Measurements from ENCODE around the gene TRPM5. TPM values are rescaled to one million over a fixed set of nuclear protein-coding genes. Genes with fewer than 3 reads are reported as not detected.

TRPM5 gene
- total and polyA plus RNA-seq, 9 of the 15 experiments (the other 6 are each of a cell fraction or from before 2014, with no cell fraction given), result not detected

GRCh38 chr11:2473361-2474058 lies 29.2 kb upstream of the TRPM5 start:
- no peak overlapping the region for H3K9ac ChIP-seq (ENCODE audit: insufficient read depth in 1 of 2, low read depth in 2 of 2, low read length in 2 of 2)
- no peaks in the 10 kb centered on the region for H3K9me1 ChIP-seq (ENCODE audit: control insufficient read depth, insufficient read depth, low read length)
- POLR2A ChIA-PET, result no interaction called here
- H3K27me3 ChIP-seq (ENCODE audit: control insufficient read depth in 2 of 2, insufficient read depth in 2 of 2, low read length in 2 of 2), result peaks cover 10 to 50% of the 10 kb centered on the region in 2 experiments; a peak in 3 of 5 replicates
- H3K79me2 ChIP-seq (ENCODE audit: control insufficient read depth, insufficient read depth, low read length), result no peaks in the 10 kb centered on the region
- DNase-seq (ENCODE audit: extremely low read depth in 1 of 4, low spot score in 3 of 4) (peak in 1 of 4 experiments; percentile 2), FAIRE-seq (no peak), ATAC-seq (no peak)
- H3K9me3 ChIP-seq (replicated peaks; ENCODE audit: control insufficient read depth, insufficient read depth, low read depth, low read length), result no peaks in the 10 kb centered on the region
- 6% methylated on average over 24 of the region's 27 CpGs for WGBS (ENCODE audit: insufficient coverage, low coverage, missing lambda C conversion rate)
- in situ Hi-C loops (cut with MboI) (no loop called here), intact Hi-C loops (cut with micrococcal nuclease) (no loop called here)
- H3K4me2 ChIP-seq (ENCODE audit: insufficient read depth, low read length), result no peak overlapping the region
- no TSS peak for BruUV-seq (replicated peaks)
- no peaks in the 10 kb centered on the region for H3K36me3 ChIP-seq (ENCODE audit: control insufficient read depth, insufficient read depth, low read length)
- CTCF ChIA-PET (ENCODE audit: low intra/inter-chr PET ratio), result no interaction called here
- H3K4me3 ChIP-seq, result no peak overlapping the region
- no peak overlapping the region for H3K27ac ChIP-seq (ENCODE audit: extremely low read depth, low read depth, low read length)
- H2AFZ ChIP-seq (ENCODE audit: low read depth, low read length), result no peak overlapping the region
- H4K20me1 ChIP-seq (replicated peaks; ENCODE audit: control insufficient read depth, insufficient read depth, low read length), result no peaks in the 10 kb centered on the region
- H3K4me1 ChIP-seq (replicated peaks in 1 of 2; ENCODE audit: control insufficient read depth in 2 of 2, insufficient read depth in 2 of 2, low read length in 2 of 2), result no peaks in the 10 kb centered on the region
- TF ChIP-seq MEF2D (tag; conservative IDR thresholded peaks at IDR 0.05; ENCODE audit: low read depth) (no peak), EP400 (IDR thresholded peaks at IDR 0.05) (no peak), ZSCAN29 (IDR thresholded peaks at IDR 0.05) (no peak), U2AF1 (optimal IDR thresholded peaks at IDR 0.05; ENCODE audit: low read depth, low read length) (no peak), SMARCA5 (IDR thresholded peaks at IDR 0.05) (no peak), SETDB1 (IDR thresholded peaks at IDR 0.05; ENCODE audit: low read length) (no peak), XRCC5 (IDR thresholded peaks at IDR 0.05; ENCODE audit: low read depth, low read length) (no peak), HINFP (tag; conservative IDR thresholded peaks at IDR 0.05; ENCODE audit: low read depth) (no peak), HDAC8 (tag; IDR thresholded peaks at IDR 0.05) (no peak), CBX8 (IDR thresholded peaks at IDR 0.05; ENCODE audit: borderline replicate concordance, extremely low read depth, low read depth, low read length, poor library complexity, severe bottlenecking) (no peak)
- TF ChIP-seq, protein P1, sequence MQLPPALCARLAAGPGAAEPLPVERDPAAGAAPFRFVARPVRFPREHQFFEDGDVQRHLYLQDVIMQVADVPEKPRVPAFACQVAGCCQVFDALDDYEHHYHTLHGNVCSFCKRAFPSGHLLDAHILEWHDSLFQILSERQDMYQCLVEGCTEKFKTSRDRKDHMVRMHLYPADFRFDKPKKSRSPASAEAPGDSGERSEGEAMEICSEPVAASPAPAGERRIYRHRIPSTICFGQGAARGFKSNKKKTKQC (CRISPR knock-in tag; IDR thresholded peaks at IDR 0.05), result no peak
- TF ChIP-seq, protein P2, sequence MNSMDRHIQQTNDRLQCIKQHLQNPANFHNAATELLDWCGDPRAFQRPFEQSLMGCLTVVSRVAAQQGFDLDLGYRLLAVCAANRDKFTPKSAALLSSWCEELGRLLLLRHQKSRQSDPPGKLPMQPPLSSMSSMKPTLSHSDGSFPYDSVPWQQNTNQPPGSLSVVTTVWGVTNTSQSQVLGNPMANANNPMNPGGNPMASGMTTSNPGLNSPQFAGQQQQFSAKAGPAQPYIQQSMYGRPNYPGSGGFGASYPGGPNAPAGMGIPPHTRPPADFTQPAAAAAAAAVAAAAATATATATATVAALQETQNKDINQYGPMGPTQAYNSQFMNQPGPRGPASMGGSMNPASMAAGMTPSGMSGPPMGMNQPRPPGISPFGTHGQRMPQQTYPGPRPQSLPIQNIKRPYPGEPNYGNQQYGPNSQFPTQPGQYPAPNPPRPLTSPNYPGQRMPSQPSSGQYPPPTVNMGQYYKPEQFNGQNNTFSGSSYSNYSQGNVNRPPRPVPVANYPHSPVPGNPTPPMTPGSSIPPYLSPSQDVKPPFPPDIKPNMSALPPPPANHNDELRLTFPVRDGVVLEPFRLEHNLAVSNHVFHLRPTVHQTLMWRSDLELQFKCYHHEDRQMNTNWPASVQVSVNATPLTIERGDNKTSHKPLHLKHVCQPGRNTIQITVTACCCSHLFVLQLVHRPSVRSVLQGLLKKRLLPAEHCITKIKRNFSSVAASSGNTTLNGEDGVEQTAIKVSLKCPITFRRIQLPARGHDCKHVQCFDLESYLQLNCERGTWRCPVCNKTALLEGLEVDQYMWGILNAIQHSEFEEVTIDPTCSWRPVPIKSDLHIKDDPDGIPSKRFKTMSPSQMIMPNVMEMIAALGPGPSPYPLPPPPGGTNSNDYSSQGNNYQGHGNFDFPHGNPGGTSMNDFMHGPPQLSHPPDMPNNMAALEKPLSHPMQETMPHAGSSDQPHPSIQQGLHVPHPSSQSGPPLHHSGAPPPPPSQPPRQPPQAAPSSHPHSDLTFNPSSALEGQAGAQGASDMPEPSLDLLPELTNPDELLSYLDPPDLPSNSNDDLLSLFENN (IDR thresholded peaks at IDR 0.05; ENCODE audit: low read depth in 2 of 2, low read length in 2 of 2), result no peak
- TF ChIP-seq, protein P3, sequence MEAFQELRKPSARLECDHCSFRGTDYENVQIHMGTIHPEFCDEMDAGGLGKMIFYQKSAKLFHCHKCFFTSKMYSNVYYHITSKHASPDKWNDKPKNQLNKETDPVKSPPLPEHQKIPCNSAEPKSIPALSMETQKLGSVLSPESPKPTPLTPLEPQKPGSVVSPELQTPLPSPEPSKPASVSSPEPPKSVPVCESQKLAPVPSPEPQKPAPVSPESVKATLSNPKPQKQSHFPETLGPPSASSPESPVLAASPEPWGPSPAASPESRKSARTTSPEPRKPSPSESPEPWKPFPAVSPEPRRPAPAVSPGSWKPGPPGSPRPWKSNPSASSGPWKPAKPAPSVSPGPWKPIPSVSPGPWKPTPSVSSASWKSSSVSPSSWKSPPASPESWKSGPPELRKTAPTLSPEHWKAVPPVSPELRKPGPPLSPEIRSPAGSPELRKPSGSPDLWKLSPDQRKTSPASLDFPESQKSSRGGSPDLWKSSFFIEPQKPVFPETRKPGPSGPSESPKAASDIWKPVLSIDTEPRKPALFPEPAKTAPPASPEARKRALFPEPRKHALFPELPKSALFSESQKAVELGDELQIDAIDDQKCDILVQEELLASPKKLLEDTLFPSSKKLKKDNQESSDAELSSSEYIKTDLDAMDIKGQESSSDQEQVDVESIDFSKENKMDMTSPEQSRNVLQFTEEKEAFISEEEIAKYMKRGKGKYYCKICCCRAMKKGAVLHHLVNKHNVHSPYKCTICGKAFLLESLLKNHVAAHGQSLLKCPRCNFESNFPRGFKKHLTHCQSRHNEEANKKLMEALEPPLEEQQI (IDR thresholded peaks at IDR 0.05), result no peak

Measured in K562 (cell line).